22Rv1 (cell line): Measurements from ENCODE around the gene MAPK11.

Experiments used
- ZFX ChIP-seq: fragments of 450-650 bp; IDR thresholded peaks from 2 replicates; pipeline ENCODE4 v1.6.1; 2017; ENCODE audit warnings: antibody characterized with exemption, borderline replicate concordance
- TF ChIP-seq, protein P1 (sequence below): fragments of 450-650 bp; IDR thresholded peaks from 2 replicates; pipeline ENCODE4 v1.5.1; 2017; ENCODE audit warnings: mild to moderate bottlenecking

DNA sequence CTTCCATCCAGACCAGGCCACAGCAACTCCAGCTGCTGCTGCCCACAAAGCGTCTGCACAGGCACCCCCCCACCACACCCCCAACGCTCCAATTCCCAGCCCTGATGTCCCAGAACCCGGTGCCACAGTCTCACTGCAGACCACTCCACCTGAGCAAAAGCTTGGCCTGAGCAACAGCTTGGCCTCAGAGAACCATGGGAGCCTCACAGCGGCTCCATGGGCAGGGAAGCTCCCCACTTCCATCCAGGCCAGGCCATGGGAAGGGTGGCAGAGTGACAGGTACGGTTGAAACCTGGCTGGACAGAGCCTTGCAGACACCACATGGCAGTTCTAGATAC is 24.1 kb upstream of the MAPK11 start:
- TF ChIP-seq, protein P1, sequence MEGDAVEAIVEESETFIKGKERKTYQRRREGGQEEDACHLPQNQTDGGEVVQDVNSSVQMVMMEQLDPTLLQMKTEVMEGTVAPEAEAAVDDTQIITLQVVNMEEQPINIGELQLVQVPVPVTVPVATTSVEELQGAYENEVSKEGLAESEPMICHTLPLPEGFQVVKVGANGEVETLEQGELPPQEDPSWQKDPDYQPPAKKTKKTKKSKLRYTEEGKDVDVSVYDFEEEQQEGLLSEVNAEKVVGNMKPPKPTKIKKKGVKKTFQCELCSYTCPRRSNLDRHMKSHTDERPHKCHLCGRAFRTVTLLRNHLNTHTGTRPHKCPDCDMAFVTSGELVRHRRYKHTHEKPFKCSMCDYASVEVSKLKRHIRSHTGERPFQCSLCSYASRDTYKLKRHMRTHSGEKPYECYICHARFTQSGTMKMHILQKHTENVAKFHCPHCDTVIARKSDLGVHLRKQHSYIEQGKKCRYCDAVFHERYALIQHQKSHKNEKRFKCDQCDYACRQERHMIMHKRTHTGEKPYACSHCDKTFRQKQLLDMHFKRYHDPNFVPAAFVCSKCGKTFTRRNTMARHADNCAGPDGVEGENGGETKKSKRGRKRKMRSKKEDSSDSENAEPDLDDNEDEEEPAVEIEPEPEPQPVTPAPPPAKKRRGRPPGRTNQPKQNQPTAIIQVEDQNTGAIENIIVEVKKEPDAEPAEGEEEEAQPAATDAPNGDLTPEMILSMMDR = no peak
- no peak for TF ChIP-seq ZFX
